Esophagus squamous epithelium (tissue), 5 donors: Measurements from ENCODE around the gene CKLF. TPM values are rescaled to one million over a fixed set of nuclear protein-coding genes. Genes with fewer than 3 reads are reported as not detected.
"Not testable (repeated sequence)": the region's sequence is repeated elsewhere in the genome, so short reads cannot be mapped to it uniquely, and the experiment has no call there.

Experiments
- DNase-seq: peaks from one replicate; lab custom pipeline; 2025; lab: John Stamatoyannopoulos, UW
- H3K27ac ChIP-seq, 4 donors: fragments of 200-600 bp; sonication (generic); one replicate each; pipeline ENCODE4 v1.5.1; 2016 to 2019; ENCODE audit warnings: mild to moderate bottlenecking in 1 of 4
- H3K27me3 ChIP-seq, 4 donors: fragments of 200-600 bp; sonication (generic); 1 replicate in 3 of 4; 2 replicates in 1 of 4; pipeline versions ENCODE4 v1.5.1 to v1.6.0; 2017 to 2021; ENCODE audit warnings: antibody characterized with exemption in 1 of 4
- H3K36me3 ChIP-seq, 3 donors: fragments of 200-600 bp; sonication (generic); one replicate each; pipeline ENCODE4 v1.5.1; 2016 to 2019
- H3K4me1 ChIP-seq, 3 donors: fragments of 200-600 bp; sonication (generic); one replicate each; pipeline ENCODE4 v1.5.1; 2017 to 2019
- H3K4me3 ChIP-seq, 4 donors: fragments of 200-600 bp; sonication (generic); 1 replicate in 3 of 4; 2 replicates in 1 of 4; pipeline ENCODE4 v1.5.1; 2016 to 2019; ENCODE audit warnings: mild to moderate bottlenecking in 2 of 4, moderate library complexity in 1 of 4
- H3K9me3 ChIP-seq, 3 donors: fragments of 200-600 bp; sonication (generic); one replicate each; pipeline ENCODE4 v1.5.1; 2016 to 2019
- CTCF ChIP-seq, 6 experiments: fragments of 450-650 bp in 4 of 6; fragments of 200-600 bp in 2 of 6; sonication (generic) in 2 of 6; IDR thresholded peaks; one replicate each; pipeline ENCODE4 v1.5.1; 2016 to 2019; ENCODE audit warnings: antibody characterized with exemption in 6 of 6, mild to moderate bottlenecking in 4 of 6, moderate library complexity in 4 of 6
- POLR2A ChIP-seq, 4 donors: fragments of 450-650 bp; IDR thresholded peaks; one replicate each; pipeline ENCODE4 v1.6.1; 2017; ENCODE audit warnings: antibody characterized with exemption in 4 of 4, mild to moderate bottlenecking in 4 of 4, moderate library complexity in 3 of 4
- WGBS, 2 donors: methylation state at CpG; one replicate each; pipeline ENCODE4 v1.1.5; 2018; 5-methylcytosine and 5-hydroxymethylcytosine counted together
- intact Hi-C: fragments of 100-400 bp; cut with DNase I; formaldehyde crosslinking; loops from one replicate; pipeline ENCODE4 v1.15.0; 2022
- total RNA-seq, 4 donors: library from RNA; depleted of rRNA; stranded (reverse); fragments of >200 nt; gene quantifications; one replicate each; pipeline ENCODE4 v1.1.0, GENCODE V29; 2016
- donor health status: DM: yes; HTN: yes; CAD: no.

The CKLF gene
- total RNA-seq, 4 donors from 2014 or later, result 8.6 to 34.1 (median 16.9) TPM

- Histone ChIP-seq H3K9me3 (no peaks in the 10 kb centered on the region), H3K27ac (peak overlapping the region in 3 of 4 donors; percentile 5 to 41 (median 14)), H3K4me1 (peaks cover 19 to 51% (median 29%) of the 10 kb centered on the region in 3 donors), H3K36me3 (peaks cover 14 to 48% (median 26%) of the 10 kb centered on the region in 3 donors), H3K27me3 (peaks cover 0 to 10% (median 0%) of the 10 kb centered on the region in 4 donors), H3K4me3 (no peak overlapping the region)
- intact Hi-C loops, result loop anchor here (10.0 kb wide), 2 partner anchors 134 to 256 kb away; no protein-coding TSS in a partner anchor
- peak; percentile 74 to 94 (median 86) for TF ChIP-seq CTCF (IDR thresholded peaks at IDR 0.05)
- no peak for TF ChIP-seq POLR2A (IDR thresholded peaks at IDR 0.05)
- DNase-seq, result no peak
- 50 to 52% methylated on average over 6 to 10 of the region's 17 CpGs for WGBS, 2 donors
Observed at GRCh38 chr16:66608241-66609138, 56.1 kb downstream of the CKLF start.

- no peak for DNase-seq
- 67 to 80% methylated on average over 1 to 4 of the region's 12 CpGs for WGBS, 2 donors
- Histone ChIP-seq H3K27ac (peak overlapping the region in 3 of 4 donors; percentile 5 to 41 (median 14)), H3K36me3 (peaks cover 14 to 54% (median 26%) of the 10 kb centered on the region in 3 donors), H3K9me3 (no peaks in the 10 kb centered on the region), H3K4me1 (peaks cover 14 to 45% (median 24%) of the 10 kb centered on the region in 3 donors), H3K4me3 (no peak overlapping the region), H3K27me3 (peaks cover 0 to 10% (median 0%) of the 10 kb centered on the region in 4 donors)
- intact Hi-C loops, result loop anchor here (10.0 kb wide), 2 partner anchors 134 to 256 kb away; no protein-coding TSS in a partner anchor
- no peak for TF ChIP-seq CTCF (IDR thresholded peaks at IDR 0.05)
- no peak for TF ChIP-seq POLR2A (IDR thresholded peaks at IDR 0.05)
Observed at GRCh38 chr16:66609139-66609510, 56.7 kb downstream of the CKLF start.

- DNase-seq, result no peak
- TF ChIP-seq POLR2A (IDR thresholded peaks at IDR 0.05) (no peak), CTCF (IDR thresholded peaks at IDR 0.05) (no peak)
- Histone ChIP-seq H3K4me1 (peaks cover 11 to 35% (median 23%) of the 10 kb centered on the region in 3 donors), H3K4me3 (no peak overlapping the region), H3K27me3 (no peaks in the 10 kb centered on the region), H3K27ac (no peak overlapping the region), H3K36me3 (peaks cover 14 to 66% (median 26%) of the 10 kb centered on the region in 3 donors), H3K9me3 (no peaks in the 10 kb centered on the region)
- intact Hi-C loops, result no loop called here
- 92 to 95% methylated on average over 6 to 10 of the region's 14 CpGs for WGBS, 2 donors
Observed at GRCh38 chr16:66610111-66610820, 57.9 kb downstream of the CKLF start.

- peaks cover 14 to 82% (median 26%) of the 10 kb centered on the region in 3 donors for H3K36me3 ChIP-seq
- H3K27me3 ChIP-seq, H3K4me3 ChIP-seq, H3K9me3 ChIP-seq, H3K27ac ChIP-seq, DNase-seq, intact Hi-C loops: not testable (repeated sequence)
- WGBS, 2 donors, result 85 to 90% methylated on average over 7 of the region's 8 CpGs
- peaks cover 3 to 20% (median 9%) of the 10 kb centered on the region in 3 donors for H3K4me1 ChIP-seq
Observed at GRCh38 chr16:66611911-66612310, 59.5 kb downstream of the CKLF start.

- intact Hi-C loops, result no loop called here
- no peak for DNase-seq
- H3K36me3 ChIP-seq, result peaks cover 14 to 82% (median 26%) of the 10 kb centered on the region in 3 donors
- TF ChIP-seq CTCF (IDR thresholded peaks at IDR 0.05) (no peak), POLR2A (IDR thresholded peaks at IDR 0.05) (no peak)
- H3K27me3 ChIP-seq, result no peaks in the 10 kb centered on the region
- no peak overlapping the region for H3K4me3 ChIP-seq
- WGBS, 2 donors, result 87 to 93% methylated on average over 6 to 7 of the region's 14 CpGs
- no peaks in the 10 kb centered on the region for H3K9me3 ChIP-seq
- peaks cover 3 to 23% (median 9%) of the 10 kb centered on the region in 3 donors for H3K4me1 ChIP-seq
- no peak overlapping the region for H3K27ac ChIP-seq
Observed at GRCh38 chr16:66612422-66612821, 60.0 kb downstream of the CKLF start.
